NAMALWA (cell line): ENCODE data around the gene LYSMD1.

Source experiments
- DNase-seq: peaks from one replicate; pipeline ENCODE4 v3.0.0-alpha.2; 2015; ENCODE audit warnings: low spot score

LYSMD1 gene

GRCh38 chr1:151137789-151138188 is 27.9 kb downstream of the LYSMD1 start:
- no peak for DNase-seq

GRCh38 chr1:151135433-151136385 is 30.0 kb downstream of the LYSMD1 start:
- peak; percentile 10 for DNase-seq

- DNase-seq, result no peak
These were observed 30.7 kb downstream of the LYSMD1 start for GRCh38 chr1:151134991-151135390.

DNA sequence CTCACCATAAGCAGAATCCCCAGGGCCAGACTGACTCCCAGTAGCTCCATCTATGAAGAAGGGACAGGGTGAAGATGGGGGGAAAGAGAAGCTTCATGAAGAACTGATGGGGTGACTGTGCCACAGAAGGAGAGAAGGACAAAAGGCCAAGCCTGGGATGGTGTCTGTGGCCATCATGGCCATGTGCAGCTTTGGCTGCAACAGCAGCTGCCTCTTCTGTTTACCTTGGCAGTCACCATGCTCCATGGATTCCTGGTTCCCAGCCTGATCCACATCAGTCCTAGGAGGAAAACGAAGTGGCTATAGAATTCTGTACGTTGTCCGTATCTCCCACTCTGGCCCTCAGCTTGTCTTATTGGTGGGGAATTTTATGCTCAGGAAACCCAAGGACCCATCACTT is 31.3 kb downstream of the LYSMD1 start:
- no peak for DNase-seq

GRCh38 chr1:151133018-151133806 is 32.5 kb downstream of the LYSMD1 start:
- DNase-seq, result no peak

- no peak for DNase-seq
These were observed 33.2 kb downstream of the LYSMD1 start for GRCh38 chr1:151132335-151133017.

DNA sequence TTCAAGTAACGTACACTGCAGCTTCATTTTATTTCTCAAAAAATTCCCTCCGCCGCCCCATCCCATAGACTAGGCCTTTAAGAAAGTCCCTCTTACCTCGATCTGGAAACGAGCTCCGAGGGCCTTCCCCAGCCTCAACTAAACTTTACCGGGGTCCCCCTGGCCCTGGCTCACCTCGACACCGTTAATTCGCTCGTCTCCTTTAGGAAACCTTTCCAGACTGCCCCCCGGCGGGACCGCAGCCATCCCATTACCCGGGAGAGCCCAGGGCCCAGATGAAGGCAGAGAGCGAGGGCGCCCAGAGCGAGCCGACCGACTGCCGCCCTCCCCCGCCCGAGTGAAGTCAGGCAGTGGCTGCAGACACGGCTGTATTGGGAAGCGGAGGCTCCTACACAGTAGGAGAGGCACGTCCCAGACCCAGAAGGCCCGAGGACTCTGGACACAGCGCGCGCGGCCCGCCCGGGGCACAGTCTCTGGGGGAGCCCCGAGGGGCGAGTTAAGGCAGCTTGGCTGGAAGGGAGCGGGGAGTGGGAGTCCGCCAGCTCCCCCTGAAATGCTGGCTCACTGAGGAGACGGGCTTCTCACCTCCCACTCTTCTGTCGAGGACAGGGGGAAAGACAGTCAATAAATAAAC is 33.9 kb downstream of the LYSMD1 start:
- DNase-seq, result no peak

DNA sequence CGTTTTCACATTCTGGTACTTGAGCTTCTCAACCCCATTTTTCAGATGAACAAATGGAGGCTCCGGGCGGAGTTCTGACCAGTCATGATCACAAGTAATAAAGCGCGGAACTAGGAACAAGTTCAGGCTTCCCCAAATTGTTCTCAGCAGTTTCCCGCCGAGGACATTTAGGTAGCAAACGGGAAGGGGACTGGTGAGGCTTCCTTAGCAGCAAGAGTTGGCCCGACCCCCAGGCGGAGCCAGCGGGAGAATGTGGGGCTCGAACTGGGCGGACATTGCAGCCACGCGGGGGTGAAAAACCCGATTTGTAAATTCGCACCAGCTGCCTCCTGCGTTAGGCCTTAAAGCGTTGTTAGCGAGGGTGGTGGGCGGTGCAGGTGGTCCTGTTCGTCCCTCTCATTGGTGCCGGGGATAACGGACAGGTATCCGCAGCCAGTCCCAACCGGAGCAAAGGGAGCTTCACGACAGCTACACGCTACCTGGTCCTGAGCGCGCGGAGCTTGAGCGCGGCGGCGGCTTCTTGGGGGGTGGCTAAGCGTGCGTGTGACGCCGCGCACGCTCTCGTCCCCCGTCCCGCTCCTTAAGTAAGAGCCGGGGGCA is 34.6 kb downstream of the LYSMD1 start:
- no peak for DNase-seq

- no peak for DNase-seq
These were observed 36.9 kb downstream of the LYSMD1 start for GRCh38 chr1:151128800-151129199.

- no peak for DNase-seq
These were observed 40.8 kb downstream of the LYSMD1 start for GRCh38 chr1:151124763-151125403.

DNA sequence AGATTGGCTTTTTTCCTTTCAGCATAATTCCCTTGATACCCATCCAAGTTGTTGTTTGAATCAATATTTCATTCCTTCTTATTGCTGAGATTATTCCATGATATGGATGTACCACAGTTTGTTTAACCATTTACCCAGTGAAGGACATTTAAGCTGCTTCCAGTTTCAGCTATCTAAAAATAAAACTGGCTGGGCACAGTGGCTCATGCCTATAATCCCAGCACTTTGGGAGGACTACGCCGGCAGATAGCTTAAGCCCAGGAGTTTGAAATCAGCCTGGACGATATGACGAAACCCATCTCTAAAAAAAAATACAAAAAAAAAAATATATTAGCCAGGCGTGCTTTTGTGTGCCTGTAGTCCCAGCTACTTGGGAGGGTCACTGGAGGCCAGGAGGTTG is 51.8 kb downstream of the LYSMD1 start:
- DNase-seq, result no peak
